SK-N-SH (cell line): ENCODE results near the gene INIP. TPM values are rescaled to one million over a fixed set of nuclear protein-coding genes. Genes with fewer than 3 reads are reported as not detected.
A peak's percentile ranks its signal among the peaks of the same experiment; 100 is the strongest.

Source experiments
- CTCF ChIA-PET: fragments of 300-600, 350-600 bp; formaldehyde crosslinking; extraction: SDS; loops from one replicate; lab custom pipeline; 2021; lab: Yijun Ruan, JAX
- POLR2A ChIA-PET: fragments of 350-600 bp; sonication (Branson Sonifier 250); formaldehyde crosslinking; extraction: SDS; loops from one replicate; lab custom pipeline; 2020; ENCODE audit warnings: antibody characterized with exemption, inconsistent platforms; lab: Yijun Ruan, JAX
- DNase-seq: peaks from one replicate; pipeline ENCODE4 v3.0.0; 2012
- H2AFZ ChIP-seq: fragments of 200-600 bp; sonication (generic); 2 replicates; pipeline ENCODE4 v1.8.1; 2016; ENCODE audit warnings: antibody characterized with exemption, mild to moderate bottlenecking, low read depth
- H3F3A ChIP-seq: fragments of 200-600 bp; sonication (generic); replicated peaks from 2 replicates; pipeline ENCODE3; 2016; ENCODE audit warnings: antibody characterized with exemption, mild to moderate bottlenecking; ENCODE audit not compliant: insufficient read depth
- H3K27ac ChIP-seq, 2 experiments: fragments of 200-500 bp in 1 of 2; fragments of 200-600 bp in 1 of 2; sonication (Bioruptor generic) in 1 of 2; sonication (generic), shearing (Covaris generic) in 1 of 2; 2 replicates each; pipeline versions ENCODE4 v1.5.1 to v1.6.1; 2014 to 2016; ENCODE audit warnings: low read depth in 2 of 2, inconsistent platforms in 1 of 2, low read length in 1 of 2, mild to moderate bottlenecking in 1 of 2, mixed read lengths in 1 of 2
- H3K27me3 ChIP-seq: fragments of 200-600 bp; sonication (generic), shearing (Covaris generic); 2 replicates; pipeline ENCODE4 v1.6.1; 2016; ENCODE audit warnings: mixed run types; ENCODE audit not compliant: insufficient read depth
- H3K36me3 ChIP-seq, 2 experiments: fragments of 200-500 bp in 1 of 2; fragments of 200-600 bp in 1 of 2; sonication (Bioruptor generic) in 1 of 2; sonication (generic) in 1 of 2; replicated peaks in 1 of 2; 2 replicates each; pipeline versions ENCODE3 to v1.5.1; 2014 to 2016; ENCODE audit warnings: low read length in 1 of 2, mild to moderate bottlenecking in 1 of 2; ENCODE audit not compliant: insufficient read depth in 2 of 2, control insufficient read depth in 1 of 2
- H3K4me1 ChIP-seq, 2 experiments: fragments of 200-500 bp in 1 of 2; fragments of 200-600 bp in 1 of 2; sonication (Bioruptor generic) in 1 of 2; sonication (generic), shearing (Covaris generic) in 1 of 2; 2 replicates each; pipeline versions ENCODE4 v1.5.1 to v1.6.1; 2014 to 2016; ENCODE audit warnings: low read depth in 1 of 2, low read length in 1 of 2, mixed run types in 1 of 2; ENCODE audit not compliant: insufficient read depth in 2 of 2, control insufficient read depth in 1 of 2
- H3K4me2 ChIP-seq: fragments of 200-600 bp; sonication (generic), shearing (Covaris generic); 2 replicates; pipeline ENCODE4 v1.6.1; 2017; ENCODE audit warnings: mixed run types
- H3K4me3 ChIP-seq, 2 experiments: fragments of 200-500 bp in 1 of 2; fragments of 200-600 bp in 1 of 2; sonication (Bioruptor generic) in 1 of 2; sonication (generic), shearing (Covaris generic) in 1 of 2; 2 replicates each; pipeline versions ENCODE4 v1.5.1 to v1.8.1; 2014 to 2016; ENCODE audit warnings: low read depth in 2 of 2, inconsistent platforms in 1 of 2, low read length in 1 of 2, mild to moderate bottlenecking in 1 of 2, mixed read lengths in 1 of 2, moderate library complexity in 1 of 2
- H3K79me2 ChIP-seq: fragments of 200-600 bp; sonication (generic); 2 replicates; pipeline ENCODE4 v1.8.1; 2017; ENCODE audit warnings: mild to moderate bottlenecking; ENCODE audit not compliant: insufficient read depth
- H3K9ac ChIP-seq: fragments of 200-600 bp; sonication (generic); 2 replicates; pipeline ENCODE4 v1.6.1; 2017; ENCODE audit warnings: mixed run types
- H3K9me2 ChIP-seq: fragments of 200-600 bp; sonication (generic); 2 replicates; pipeline ENCODE4 v1.6.1; 2017; ENCODE audit warnings: mixed run types
- H3K9me3 ChIP-seq: fragments of 200-600 bp; sonication (generic); 2 replicates; pipeline ENCODE4 v1.6.1; 2017; ENCODE audit warnings: mixed run types, mild to moderate bottlenecking, moderate library complexity
- H4K20me1 ChIP-seq: fragments of 200-600 bp; sonication (generic); 2 replicates; pipeline ENCODE4 v1.6.1; 2017; ENCODE audit warnings: mild to moderate bottlenecking, mixed run types; ENCODE audit not compliant: insufficient read depth
- ELF1 ChIP-seq: IDR thresholded peaks from 2 replicates; pipeline ENCODE4 v1.4.0; 2012
- FOXJ3 ChIP-seq: sonication (generic); formaldehyde crosslinking; IDR thresholded peaks from 2 replicates; pipeline ENCODE4 v1.5.1; 2020; ENCODE audit warnings: mild to moderate bottlenecking, missing genetic modification reagents
- GATA2 ChIP-seq: sonication (generic); formaldehyde crosslinking; IDR thresholded peaks from 2 replicates; pipeline ENCODE4 v1.5.0; 2020; ENCODE audit warnings: mild to moderate bottlenecking, missing genetic modification reagents
- NRF1 ChIP-seq: IDR thresholded peaks from 2 replicates; pipeline ENCODE4 v1.6.1; 2012; ENCODE audit warnings: low read depth, mild to moderate bottlenecking, low read length
- POLR2AphosphoS5 ChIP-seq: IDR thresholded peaks from 2 replicates; pipeline ENCODE4 v1.6.1; 2012; ENCODE audit warnings: low read depth, low read length
- RCOR1 ChIP-seq: fragments of 150-350 bp; IDR thresholded peaks from 2 replicates; pipeline ENCODE4 v1.6.1; 2017; ENCODE audit warnings: antibody characterized with exemption, low read length
- REST ChIP-seq: IDR thresholded peaks from 2 replicates; pipeline ENCODE4 v1.6.1; 2012; ENCODE audit warnings: mild to moderate bottlenecking, low read depth, low read length, moderate library complexity
- SMC3 ChIP-seq: IDR thresholded peaks from 2 replicates; pipeline ENCODE4 v1.6.1; 2012; ENCODE audit warnings: low read depth, low read length, improper control_type of control experiment
- USF1 ChIP-seq: IDR thresholded peaks from 2 replicates; pipeline ENCODE4 v1.4.0; 2012; ENCODE audit warnings: low read depth, borderline replicate concordance
- WGBS: methylation state at CpG from one replicate; pipeline ENCODE4 v1.1.6; 2017; ENCODE audit warnings: low lambda C conversion rate; 5-methylcytosine and 5-hydroxymethylcytosine counted together
- polyA plus RNA-seq, 3 experiments: library from polyadenylated mRNA; depleted of rRNA; stranded (reverse); fragments of >200 nt; gene quantifications; 2 replicates each; pipeline ENCODE4 v1.2.3, GENCODE V29; 2012
- TF ChIP-seq, protein P1 (sequence below): fragments of 150-350 bp; IDR thresholded peaks from 2 replicates; pipeline ENCODE4 v1.6.1; 2016; ENCODE audit warnings: mild to moderate bottlenecking, low read depth, low read length

INIP gene
- polyA plus RNA-seq, 1 of the 3 experiments (the other 2 are of a cell fraction), result 7.9 TPM

GRCh38 chr9:112719696-112720095, 1.8 kb upstream of the INIP start:
- no peak overlapping the region for H3K9ac ChIP-seq
- ChIA-PET POLR2A (no interaction called here), CTCF (interaction anchor here (1.2 to 4.8 kb wide), 5 partner anchors 9 to 32 kb away, joined by 3 to 24 read pairs (median 6); no protein-coding TSS in a partner anchor)
- 73% methylated on average over 2 of the region's 2 CpGs for WGBS
- no peaks in the 10 kb centered on the region for H4K20me1 ChIP-seq
- peaks cover 0 to under 1% of the 10 kb centered on the region in 2 experiments for H3K36me3 ChIP-seq
- no peaks in the 10 kb centered on the region for H3K9me2 ChIP-seq
- no peaks in the 10 kb centered on the region for H3K27me3 ChIP-seq
- peaks cover 28% of the 10 kb centered on the region for H3K79me2 ChIP-seq
- H3K27ac ChIP-seq, result no peak overlapping the region
- H3K4me3 ChIP-seq, result no peak overlapping the region
- no peak for TF ChIP-seq SMC3
- TF ChIP-seq REST, result no peak
- no peak for TF ChIP-seq ELF1
- no peak for TF ChIP-seq RCOR1
- TF ChIP-seq USF1, result no peak
- no peak for TF ChIP-seq POLR2AphosphoS5
- TF ChIP-seq FOXJ3 (CRISPR knock-in tag), result no peak
- TF ChIP-seq, protein P1, sequence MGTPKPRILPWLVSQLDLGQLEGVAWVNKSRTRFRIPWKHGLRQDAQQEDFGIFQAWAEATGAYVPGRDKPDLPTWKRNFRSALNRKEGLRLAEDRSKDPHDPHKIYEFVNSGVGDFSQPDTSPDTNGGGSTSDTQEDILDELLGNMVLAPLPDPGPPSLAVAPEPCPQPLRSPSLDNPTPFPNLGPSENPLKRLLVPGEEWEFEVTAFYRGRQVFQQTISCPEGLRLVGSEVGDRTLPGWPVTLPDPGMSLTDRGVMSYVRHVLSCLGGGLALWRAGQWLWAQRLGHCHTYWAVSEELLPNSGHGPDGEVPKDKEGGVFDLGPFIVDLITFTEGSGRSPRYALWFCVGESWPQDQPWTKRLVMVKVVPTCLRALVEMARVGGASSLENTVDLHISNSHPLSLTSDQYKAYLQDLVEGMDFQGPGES, result no peak
- H2AFZ ChIP-seq, result peak overlapping the region; percentile 12; the same call in 1 of the 2 replicates
- no peaks in the 10 kb centered on the region for H3K9me3 ChIP-seq
- DNase-seq, result no peak
- no peak overlapping the region for H3K4me2 ChIP-seq
- H3K4me1 ChIP-seq, result peaks cover 0 to 8% of the 10 kb centered on the region in 2 experiments; a peak in 2 of 4 replicates
- peaks cover 22% of the 10 kb centered on the region for H3F3A ChIP-seq

- 95% methylated on average over 1 of the region's 1 CpG for WGBS
- Histone ChIP-seq H3K27me3 (no peaks in the 10 kb centered on the region), H2AFZ (peak overlapping the region; percentile 12; the same call in 1 of the 2 replicates), H4K20me1 (no peaks in the 10 kb centered on the region), H3K4me1 (peaks cover 0 to 8% of the 10 kb centered on the region in 2 experiments; a peak in 2 of 4 replicates), H3K9me3 (no peaks in the 10 kb centered on the region), H3K9me2 (no peaks in the 10 kb centered on the region), H3K27ac (no peak overlapping the region), H3K4me2 (no peak overlapping the region), H3K4me3 (no peak overlapping the region), H3K79me2 (peaks cover 33% of the 10 kb centered on the region), H3K9ac (no peak overlapping the region), H3K36me3 (peaks cover 2% of the 10 kb centered on the region in 2 experiments), H3F3A (peaks cover 23% of the 10 kb centered on the region)
- ChIA-PET CTCF (interaction anchor here (1.2 to 4.8 kb wide), 7 partner anchors 10 to 101 kb away, joined by 3 to 24 read pairs (median 6); no protein-coding TSS in a partner anchor), POLR2A (interaction anchor here (1.3 kb wide), 1 partner anchor 233 kb away, joined by 3 read pairs; the partner anchor contains the start of gene KIAA1958)
- no peak for DNase-seq
- TF ChIP-seq GATA2 (CRISPR knock-in tag) (no peak), NRF1 (no peak)
These were observed 1.3 kb upstream of the INIP start for GRCh38 chr9:112719241-112719691.
